GM04504 (cell line): ENCODE results near the gene NECTIN1.

Experiments used
- DNase-seq: peaks from one replicate; pipeline ENCODE4 v3.0.0-alpha.2; 2012; ENCODE audit warnings: low read depth

Gene NECTIN1

DNA sequence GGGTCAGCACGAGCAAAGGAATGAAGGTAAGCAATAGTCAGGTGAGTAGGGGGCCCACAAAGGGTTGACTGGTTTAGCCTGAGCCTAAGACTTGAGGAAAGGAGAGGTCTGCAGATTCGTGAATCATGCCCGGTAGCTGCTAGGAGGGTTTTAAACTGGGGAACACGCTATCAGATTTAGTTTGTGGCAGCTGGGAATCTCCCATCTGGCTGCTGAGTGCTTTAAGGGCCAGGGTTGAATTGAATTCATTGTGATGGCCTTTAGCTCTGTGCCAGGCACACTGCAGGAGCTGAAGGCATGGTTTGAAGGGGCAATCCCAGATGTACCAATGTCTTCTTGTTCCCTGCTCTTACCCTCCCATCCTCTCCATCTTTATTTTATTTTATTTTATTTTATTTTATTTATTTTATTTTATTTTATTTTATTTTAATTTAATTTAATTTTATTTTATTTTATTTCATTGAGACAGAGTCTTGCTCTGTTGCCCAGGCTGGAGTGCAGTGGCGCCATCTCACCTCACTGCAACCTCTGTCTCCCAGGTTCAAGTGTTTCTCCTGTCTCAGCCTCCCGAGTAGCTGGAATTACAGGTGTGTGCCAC lies 1.9 kb upstream of the NECTIN1 start:
- DNase-seq, result no peak

DNA sequence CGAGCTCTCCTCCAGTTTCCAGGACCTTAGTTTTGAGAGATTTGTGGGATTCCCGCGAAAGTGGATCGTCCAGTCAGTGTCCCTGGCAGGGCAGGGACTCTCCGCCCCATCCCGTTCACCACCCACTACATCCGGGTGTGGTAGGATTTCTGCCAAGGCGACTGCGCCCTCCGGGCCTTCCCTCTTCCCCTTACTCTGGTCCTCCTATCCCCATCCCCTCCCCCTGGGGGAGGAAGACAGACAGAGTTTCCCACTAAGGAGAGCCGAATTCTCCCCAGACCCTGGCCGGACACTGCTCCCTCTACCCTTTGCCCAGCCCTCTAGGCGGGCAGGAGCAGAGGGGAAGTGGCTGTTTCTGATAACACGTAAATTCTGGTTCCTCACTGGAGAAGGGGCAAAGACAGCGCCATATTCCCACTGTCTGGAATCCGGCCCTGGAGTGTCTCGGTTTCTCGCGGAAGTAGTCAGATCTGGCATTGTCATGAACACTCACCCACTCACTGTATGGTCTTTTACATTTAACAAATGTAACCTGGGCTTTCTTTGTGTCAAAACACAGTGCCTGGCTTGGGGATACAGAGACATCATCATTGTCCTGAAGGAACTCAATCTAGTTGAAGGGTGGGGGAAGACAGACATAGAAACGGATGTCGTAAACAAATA lies 1.1 kb upstream of the NECTIN1 start:
- DNase-seq, result no peak

DNA sequence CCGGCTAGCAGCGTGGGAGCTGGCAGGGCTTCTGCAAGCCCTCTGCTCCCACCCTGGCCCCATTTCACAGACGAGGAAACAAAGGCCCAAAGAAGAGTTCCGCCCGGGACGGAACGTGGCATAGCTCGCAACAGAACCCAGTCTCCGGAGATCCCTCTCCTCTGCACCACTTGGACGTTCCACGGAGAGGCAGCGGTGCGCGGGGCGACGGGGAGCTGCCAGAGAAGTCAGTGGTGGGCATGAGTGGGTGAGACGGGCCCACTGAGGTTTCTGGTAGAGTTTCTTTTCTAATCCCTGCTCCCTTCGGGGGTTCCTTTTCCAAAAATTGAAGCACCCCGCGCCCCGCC lies 554 bp upstream of the NECTIN1 start:
- no peak for DNase-seq

DNA sequence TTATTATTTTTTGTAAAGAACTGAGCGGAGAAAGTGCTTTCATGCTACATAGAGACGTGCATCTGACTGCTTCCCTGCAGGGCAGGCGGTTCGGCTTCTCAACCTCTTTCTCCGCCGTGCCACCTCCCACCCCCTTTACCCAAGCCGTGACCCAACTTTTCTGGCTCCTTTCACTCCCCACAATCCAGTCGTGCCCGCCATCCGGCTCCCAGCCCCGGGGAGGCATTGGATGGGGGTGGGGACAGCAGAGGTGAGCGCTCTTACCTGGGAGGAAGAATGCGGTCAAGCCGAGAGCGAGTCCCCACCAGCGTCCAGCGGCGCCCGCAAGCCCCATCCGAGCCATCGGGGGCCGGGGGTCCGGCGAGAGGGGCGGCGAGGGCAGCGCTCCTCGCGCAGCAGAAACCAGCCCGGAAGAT lies 781 bp downstream of the NECTIN1 start:
- no peak for DNase-seq

DNA sequence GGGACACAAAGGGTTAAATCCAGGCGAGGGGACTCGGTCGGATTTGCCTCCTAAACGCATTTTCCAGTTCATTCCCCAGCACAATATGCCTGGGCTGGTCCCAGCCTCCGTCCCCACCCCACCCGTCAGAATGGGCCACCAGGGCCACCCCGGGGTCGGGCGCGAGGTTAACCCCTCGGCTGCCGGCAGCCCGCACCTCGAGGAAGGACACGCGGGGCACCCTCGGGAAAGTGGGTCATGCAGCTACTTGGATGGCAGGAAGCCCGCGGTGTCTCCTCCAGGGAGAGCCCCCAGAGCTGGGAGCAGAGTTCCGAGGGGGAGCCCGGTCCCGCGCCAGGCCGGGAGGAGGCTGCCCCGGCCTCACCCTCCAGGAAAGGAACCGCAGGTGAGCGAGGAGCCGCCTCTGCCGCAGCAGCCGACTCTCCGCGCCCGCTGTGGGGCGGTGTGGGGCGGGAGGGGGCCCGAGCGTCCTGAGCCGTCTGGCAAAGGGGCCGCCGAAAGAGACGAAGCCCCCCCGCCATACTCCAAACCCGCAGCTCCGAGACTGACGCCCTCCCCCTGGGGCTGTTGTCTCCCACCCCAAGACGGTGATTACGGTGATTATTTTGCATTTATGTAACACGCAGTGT lies 1.4 kb downstream of the NECTIN1 start:
- DNase-seq, result no peak

DNA sequence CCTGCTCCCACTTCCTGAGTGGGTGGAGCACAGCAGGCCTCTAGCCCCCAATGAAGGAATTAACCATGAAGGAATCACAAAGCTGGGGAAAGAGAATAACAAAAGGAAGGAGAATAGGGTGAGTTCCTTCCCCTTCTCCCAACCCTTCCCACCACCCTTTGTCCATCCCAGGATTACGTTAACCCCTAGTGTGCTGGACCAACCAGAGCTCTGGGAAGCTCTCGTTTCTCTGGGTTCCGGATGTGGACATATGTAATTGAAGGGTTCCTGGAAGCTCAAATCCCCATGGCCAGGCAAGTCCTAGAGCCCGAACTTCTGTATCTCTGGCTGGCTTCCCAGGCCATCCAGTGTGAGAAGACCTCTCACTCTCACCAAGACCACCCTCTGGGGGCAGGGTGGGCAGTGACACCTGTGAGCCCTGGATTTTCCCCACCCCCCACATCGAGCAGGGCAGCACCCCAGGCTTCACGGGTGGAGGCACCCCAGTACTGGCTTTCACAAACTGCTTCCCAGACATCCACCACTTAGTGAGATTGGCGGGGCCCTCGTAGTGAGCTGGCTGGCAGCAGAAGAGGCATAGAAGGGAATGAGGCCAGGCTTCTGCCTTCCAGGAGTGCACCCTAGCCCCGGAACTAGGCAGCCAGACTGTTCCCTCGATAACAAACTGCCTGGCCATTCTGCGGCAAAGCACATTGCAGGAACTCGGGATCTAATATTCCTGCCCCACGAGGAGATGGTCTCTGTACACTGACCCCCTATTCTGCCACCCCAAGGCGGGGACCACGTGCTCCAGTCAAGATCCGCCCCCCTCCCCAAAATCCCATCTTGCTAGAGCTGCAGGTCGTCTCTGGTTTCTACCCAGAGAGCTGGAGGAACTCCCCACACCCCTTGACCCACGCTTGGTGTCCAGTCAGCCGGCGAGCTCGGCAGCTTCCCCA lies 2.1 kb downstream of the NECTIN1 start:
- no peak for DNase-seq

DNA sequence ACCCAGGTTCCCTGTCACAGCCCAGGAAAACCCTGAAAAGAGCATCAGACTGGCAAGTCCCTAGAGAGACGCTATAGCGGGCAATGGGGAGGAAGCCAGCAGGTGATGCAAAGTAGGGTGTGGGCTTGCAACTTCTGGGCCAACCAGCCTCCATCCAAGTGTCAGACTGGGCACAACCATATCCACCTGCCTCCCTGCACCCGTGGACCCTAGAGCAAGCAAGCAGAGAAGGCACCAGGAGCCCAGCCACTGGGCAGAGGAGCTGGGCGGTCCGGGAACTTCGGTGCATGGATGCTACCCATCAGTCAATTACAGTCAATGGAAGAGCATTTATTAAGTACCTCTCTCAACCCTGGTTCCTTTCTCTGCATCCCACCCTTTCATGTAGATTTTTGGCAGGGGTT lies 2.8 kb downstream of the NECTIN1 start:
- no peak for DNase-seq

DNA sequence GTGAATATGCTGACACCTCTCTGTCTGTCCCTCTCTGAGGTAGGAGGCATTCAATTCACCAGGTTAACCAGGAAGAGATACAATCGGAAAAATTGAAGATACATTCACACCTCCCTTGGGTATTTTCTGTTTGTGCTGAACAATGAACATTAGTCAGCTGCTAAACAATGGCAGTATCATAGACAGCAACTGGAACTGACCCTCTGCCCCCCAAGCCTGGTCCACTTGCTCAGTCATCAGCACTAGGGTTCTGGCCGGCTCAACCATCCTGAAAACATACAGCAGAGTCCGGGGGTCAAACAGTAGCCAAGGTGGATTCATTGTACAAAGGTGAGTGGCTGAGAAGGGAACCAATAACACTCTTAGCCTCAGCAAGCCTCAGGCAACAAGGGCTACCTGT lies 4.0 kb downstream of the NECTIN1 start:
- no peak for DNase-seq

DNA sequence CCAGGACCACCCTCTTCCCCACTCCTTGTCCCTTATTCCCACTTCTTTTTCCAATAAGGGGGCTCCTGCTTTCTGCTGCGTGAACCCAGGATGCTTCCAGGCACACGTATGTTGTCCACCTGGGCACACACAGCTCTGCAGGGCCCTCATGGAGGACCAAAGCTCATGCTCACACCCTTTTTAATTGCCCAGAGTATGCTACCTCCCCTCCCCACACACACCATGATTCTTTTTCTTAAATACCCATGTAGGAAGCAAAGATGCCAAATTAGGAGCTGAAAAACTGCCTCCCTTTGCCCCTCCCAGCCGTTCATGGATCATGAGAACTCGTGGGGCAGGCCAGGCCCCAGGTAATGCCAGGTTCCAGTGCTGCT lies 5.1 kb downstream of the NECTIN1 start:
- no peak for DNase-seq

DNA sequence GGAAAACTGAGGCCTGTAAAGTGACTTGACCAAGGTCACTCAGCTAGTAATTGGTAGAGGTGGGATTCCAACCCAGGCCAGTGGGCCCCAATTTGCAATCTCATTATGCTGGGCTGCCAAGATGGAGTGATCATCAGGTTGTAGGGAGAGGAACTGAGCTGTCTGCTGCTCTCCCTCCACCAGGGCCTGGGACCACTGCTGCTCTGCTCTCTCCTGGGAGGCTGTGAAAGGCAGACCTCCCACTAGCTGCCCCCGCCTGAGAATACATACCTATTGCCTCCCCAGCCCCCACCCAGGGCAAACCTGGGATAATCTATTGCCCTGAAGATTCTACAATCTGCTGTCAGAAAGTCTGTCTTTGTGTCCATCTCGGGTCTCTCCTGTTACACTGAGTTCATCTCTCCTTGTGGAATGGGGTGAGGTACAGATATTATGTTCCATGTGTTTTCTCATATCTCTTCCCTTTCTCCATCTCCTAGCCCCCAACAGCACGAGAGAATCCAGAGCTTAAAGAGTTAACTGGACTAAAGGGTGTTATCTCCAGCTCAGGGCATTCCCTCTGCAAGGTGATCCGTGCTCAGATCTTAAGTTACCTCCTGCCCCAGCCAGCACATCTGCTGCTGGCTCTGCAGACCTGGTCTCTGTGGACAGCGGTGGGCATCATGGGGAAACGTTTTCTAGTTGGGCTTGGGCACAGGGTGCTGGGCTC lies 5.6 kb downstream of the NECTIN1 start:
- no peak for DNase-seq

DNA sequence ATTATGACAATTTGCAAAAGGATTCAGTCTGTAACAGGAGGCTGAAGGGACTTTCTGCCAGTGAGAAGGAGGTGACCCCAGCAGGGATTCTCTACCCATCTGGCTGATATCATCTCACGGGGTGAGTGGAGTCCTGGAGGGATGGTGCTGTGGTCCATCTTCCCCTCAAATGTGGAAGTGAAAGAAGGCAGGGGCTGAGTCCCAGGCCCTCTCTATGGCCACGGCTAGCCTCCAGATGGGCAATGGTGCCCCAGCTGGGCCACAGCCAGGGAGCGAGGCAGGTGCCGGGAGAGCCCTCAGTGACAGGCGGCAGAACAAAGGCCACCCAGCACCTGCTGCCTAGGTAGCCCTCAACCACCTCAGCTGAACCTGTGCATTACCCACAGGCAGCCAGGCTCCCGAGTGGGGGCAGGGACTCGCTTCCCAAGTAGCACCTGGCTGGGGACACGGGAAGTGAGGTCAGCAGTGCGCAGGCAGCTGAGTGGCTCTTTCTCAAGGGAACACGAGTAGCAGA lies 6.7 kb downstream of the NECTIN1 start:
- DNase-seq, result no peak

DNA sequence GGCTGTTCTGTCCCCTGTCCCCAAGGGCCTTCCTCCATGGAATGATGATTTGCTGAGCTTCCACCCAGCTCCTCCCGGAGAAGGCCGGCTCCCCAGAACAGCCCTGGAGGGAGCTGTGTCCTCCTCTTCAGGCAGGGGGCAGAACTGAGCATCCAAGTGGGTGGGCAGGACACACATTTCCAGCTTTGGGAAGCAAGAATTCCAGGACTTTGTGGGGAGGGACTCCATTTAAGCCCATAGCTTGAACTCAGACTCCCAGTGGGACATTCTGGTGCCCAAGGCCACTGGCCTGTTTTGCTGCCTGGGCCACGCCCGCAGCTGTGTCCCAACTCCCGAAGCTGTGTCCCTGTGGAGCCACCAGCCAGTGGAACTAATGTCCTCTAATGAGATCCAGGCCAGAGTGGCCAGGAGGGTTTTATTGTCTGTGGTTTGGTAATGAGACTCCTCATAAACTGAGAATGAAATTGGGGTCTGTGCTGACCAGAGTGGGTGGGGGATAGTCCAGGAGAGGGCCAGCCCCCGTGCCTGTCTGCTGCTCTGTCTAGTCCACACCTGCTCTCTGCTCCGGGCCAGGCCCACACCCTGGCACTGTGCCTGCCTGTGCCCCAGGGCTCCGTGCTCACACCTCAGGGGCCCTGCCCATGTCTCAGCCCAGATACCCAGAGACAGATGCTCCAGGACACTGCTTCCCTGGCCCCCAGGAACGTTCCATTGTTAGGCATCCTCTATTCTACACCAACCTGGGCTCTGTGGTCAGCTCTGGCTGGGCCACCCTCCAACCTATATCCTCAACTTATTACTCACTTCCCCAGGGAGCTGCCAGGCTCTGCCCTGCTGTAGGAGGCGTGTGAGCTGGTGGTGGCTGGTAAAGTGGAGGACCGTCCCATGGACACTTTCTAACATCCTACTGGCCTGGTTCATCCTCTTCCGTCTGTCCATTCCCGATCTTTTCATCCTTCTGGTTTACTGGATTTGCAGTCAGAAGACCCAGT lies 7.6 kb downstream of the NECTIN1 start:
- DNase-seq, result no peak

DNA sequence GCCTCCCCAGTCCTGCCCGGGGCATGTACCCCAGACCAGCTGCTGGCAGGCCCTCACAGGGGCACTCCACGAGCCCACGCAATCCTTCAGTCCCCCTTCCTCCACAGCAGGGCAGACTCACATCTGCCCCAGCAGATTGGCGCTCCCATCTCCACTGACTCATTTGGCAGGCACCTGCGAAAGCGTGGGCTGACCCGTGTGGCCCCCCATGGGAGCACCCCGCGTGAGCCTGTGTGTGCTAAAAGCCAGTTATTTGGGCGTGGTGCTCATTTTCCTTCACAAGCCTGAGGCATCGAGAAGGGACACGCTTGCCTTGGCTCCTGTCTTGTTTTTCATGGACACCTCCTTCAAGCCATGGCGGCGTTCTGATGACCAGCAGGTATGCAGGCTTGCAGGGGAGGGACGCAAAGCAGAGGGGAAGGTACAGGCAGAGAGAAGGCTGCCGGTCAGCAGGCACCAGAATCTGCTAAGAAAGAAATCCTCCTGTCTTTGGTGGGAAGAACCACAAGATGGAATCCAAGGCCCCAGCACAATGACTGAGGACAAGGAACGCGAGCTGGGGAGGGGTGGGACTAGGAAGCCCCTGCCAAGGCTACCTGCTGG lies 8.6 kb downstream of the NECTIN1 start:
- no peak for DNase-seq

DNA sequence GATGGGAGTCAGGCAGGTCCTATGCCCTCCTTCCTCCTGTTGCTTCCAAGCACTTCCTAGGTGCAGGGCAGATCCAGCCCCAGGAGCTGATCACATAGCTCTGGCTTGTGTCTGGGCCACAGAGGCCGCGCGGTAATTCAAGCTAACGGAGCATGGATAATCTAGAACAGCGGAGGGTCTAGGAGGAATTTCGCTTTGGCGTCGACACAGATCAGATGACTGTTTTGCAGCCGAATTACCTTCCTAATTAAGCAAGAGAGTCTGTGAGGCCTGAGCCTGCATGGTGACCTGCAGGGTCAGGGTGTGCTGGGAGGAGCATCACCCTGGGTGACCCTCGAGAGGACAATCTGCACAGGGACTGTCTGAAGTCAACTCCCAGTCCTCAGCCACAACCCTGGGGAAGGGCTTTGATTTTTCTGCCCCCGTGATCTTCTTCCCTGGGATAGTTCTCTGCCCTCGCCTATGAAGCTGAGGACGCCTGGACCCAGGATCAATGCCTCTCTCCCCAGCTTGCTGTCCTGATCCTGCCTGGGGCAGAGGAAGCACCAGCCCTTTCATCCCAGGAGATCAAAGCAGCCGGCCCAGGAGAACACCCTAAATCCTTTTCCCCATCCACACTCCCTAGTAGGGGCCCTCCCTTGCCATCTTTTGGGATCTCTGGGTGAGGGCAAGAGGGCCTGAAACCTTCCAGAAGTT lies 11.0 kb downstream of the NECTIN1 start:
- DNase-seq, result no peak

DNA sequence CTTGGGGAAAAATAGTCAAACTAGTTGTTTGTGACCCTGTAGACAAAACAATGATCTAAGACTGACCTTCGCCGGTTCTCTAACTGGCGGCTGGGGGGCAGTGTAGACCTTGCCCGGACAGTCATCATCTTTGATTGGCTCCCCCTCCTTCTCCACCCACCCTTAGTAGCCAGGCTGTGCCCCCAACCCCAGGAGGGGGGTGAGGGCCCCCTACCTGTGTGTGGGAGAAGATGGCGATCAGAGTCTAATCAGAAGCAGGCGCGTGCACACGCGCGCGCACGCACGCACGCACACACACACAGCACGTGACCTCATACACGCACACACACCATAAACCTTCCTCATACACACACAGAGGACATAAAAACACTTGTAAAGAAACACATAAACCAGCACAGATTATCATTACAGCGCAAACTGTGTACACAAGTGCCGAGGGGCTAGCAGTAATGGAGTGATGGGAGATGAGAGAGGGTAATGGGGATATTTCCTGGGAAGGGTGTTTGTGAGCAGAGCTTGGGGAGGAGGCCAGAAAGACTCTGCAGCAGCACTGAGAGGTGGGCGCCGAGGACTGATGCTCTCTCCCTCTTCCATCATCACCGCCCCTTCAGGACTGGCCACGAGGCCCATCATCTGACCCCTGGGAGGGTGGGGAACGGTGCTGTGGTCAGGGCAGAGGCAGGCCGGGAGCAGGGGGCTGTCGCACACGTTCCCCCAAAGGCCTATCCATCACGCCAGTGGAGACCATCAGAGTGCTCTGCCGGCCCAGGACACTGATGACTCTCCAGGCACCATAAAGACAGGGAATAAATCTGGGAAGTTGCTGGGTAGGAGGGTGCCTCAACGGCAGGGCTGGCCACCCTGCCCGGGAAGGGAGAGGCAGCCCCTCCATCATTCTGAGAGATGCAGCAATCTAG lies 12.2 kb downstream of the NECTIN1 start:
- DNase-seq, result no peak

DNA sequence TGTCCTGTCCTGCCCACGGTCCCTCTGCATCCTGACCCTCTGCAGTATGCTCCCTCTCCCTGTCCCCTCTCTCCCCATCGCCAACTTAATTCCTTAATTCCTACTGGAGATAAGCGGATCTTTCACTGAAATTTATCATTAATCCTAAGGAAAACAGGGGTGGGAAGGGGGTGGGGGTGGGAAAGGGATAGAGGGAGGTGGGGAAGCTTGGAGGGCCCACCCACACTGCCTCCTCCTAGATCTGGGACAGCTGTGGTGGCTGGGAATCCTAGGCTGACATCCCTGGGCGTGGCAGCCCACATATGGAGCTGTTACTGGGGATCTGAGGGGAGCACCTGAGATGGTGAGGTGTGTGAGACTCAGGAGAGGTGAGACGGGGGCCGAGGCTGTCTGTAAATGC lies 14.4 kb downstream of the NECTIN1 start:
- DNase-seq, result no peak

DNA sequence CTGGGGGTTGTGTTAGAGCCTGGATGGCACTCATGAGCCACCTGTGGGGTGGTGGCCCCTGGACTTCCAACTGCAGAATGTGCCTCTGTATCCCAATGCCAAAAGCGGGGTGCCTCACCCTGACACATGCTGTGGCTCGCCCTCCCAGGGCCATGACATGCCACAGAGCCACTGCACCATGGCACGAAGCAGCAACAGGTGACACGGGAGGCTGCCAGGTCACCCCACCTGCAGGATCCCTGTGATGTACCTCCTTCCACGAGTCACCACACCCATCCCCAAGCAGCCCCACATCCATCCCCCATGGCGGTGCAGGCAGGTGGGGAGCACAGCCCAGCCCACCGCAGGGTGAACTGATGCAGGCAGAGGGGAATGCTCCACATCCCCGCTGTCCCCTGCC lies 14.8 kb downstream of the NECTIN1 start:
- DNase-seq, result no peak

DNA sequence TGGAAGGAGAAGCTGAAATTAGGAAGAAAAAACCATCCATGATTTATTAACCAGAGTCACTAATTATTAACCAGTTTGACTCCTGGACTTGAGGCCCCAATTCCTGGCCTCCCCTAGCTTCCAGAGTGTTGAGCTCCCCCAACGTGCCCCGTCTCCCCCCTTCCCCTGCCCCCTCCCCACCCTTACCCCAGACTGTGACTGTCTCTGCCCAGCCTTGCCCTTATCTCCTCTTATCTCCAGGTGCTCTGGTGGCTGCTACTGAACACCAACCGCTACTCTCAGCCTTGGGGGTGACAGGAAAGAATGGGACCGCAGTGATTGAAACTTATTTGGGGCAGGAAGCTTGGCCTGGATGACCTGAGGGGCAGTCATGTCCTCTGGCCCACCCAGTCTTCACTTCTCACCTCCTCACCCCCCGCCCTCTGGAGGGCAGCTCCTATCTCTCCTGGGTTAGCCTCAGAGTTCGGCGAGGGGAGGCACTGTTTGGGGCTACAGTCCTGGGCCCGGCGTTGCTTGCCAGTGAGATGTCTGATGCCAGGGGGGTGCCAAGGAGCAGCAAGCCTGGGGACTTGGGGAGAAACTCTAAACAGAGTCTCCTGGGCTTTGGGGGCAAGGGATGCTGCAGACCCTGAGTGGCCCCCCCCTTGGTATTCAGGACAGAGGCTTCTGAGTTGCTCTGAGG lies 15.5 kb downstream of the NECTIN1 start:
- no peak for DNase-seq
